Occipital lobe (tissue), 2 donors: ENCODE results near the gene GGT6. TPM values are rescaled to one million over a fixed set of nuclear protein-coding genes. Genes with fewer than 3 reads are reported as not detected.

Source experiments
- DNase-seq: peaks from one replicate; lab custom pipeline; 2025; lab: John Stamatoyannopoulos, UW
- total RNA-seq: library from RNA; depleted of rRNA; stranded (reverse); fragments of >200 nt; gene quantifications from one replicate; pipeline ENCODE4 v1.2.3, GENCODE V29; 2014

The GGT6 gene
- total RNA-seq, 1 donor from 2014 or later: not detected

- no peak for DNase-seq
Measured at GRCh38 chr17:4507361-4508111, 52.8 kb downstream of the GGT6 start.

Other genes starting within 250 kb of the GGT6 start
- 43.4 TPM for gene UBE2G1, start 193.9 kb downstream of the GGT6 start, total RNA-seq
- 0.47 TPM for gene SPNS3, start 126.6 kb downstream of the GGT6 start, total RNA-seq
- 15.9 TPM for gene SPNS2, start 61.7 kb downstream of the GGT6 start, total RNA-seq
- gene MYBBP1A, start 5.2 kb downstream of the GGT6 start, total RNA-seq: 28.5 TPM
- 3.7 TPM for gene SMTNL2, start 24.0 kb upstream of the GGT6 start, total RNA-seq
- not detected for gene ALOX15, start 81.1 kb upstream of the GGT6 start, total RNA-seq
- 33.5 TPM for gene PELP1, start 143.6 kb upstream of the GGT6 start, total RNA-seq
- gene ARRB2, start 150.1 kb upstream of the GGT6 start, total RNA-seq: 10.5 TPM
- gene MED11, start 170.9 kb upstream of the GGT6 start, total RNA-seq: 5.6 TPM
- 0.31 TPM for gene ZMYND15, start 179.3 kb upstream of the GGT6 start, total RNA-seq
- 1.2 TPM for gene CXCL16, start 179.4 kb upstream of the GGT6 start, total RNA-seq
- not detected for gene TM4SF5, start 211.3 kb upstream of the GGT6 start, total RNA-seq
- 0.62 TPM for gene VMO1, start 225.8 kb upstream of the GGT6 start, total RNA-seq
- not detected for gene GLTPD2, start 228.4 kb upstream of the GGT6 start, total RNA-seq
- 64.4 TPM for gene PSMB6, start 235.6 kb upstream of the GGT6 start, total RNA-seq
- 6.1 TPM for gene PLD2, start 246.6 kb upstream of the GGT6 start, total RNA-seq